Suprapubic skin (tissue), 4 donors: ENCODE data around the gene GGN. TPM values are rescaled to one million over a fixed set of nuclear protein-coding genes. Genes with fewer than 3 reads are reported as not detected.

Experiments used
- DNase-seq, 2 donors: peaks; one replicate each; pipeline ENCODE4 v3.0.0-alpha.2; 2019; ENCODE audit warnings: low spot score in 2 of 2
- H3K27ac ChIP-seq: fragments of 200-600 bp; sonication (generic); one replicate; pipeline ENCODE4 v1.5.1; 2019
- H3K27me3 ChIP-seq: fragments of 200-600 bp; sonication (generic); one replicate; pipeline ENCODE4 v1.5.1; 2019
- H3K36me3 ChIP-seq: fragments of 200-600 bp; sonication (generic); one replicate; pipeline ENCODE4 v1.5.1; 2019
- H3K4me1 ChIP-seq: fragments of 200-600 bp; sonication (generic); one replicate; pipeline ENCODE4 v1.5.1; 2019
- H3K4me3 ChIP-seq: fragments of 200-600 bp; sonication (generic); one replicate; pipeline ENCODE4 v1.5.1; 2019; ENCODE audit warnings: mild to moderate bottlenecking
- H3K9me3 ChIP-seq: fragments of 200-600 bp; sonication (generic); one replicate; pipeline ENCODE4 v1.5.1; 2019
- EP300 ChIP-seq: sonication (generic); formaldehyde crosslinking; IDR thresholded peaks from one replicate; pipeline ENCODE4 v1.6.1; 2017; ENCODE audit warnings: antibody characterized with exemption
- POLR2A ChIP-seq, 2 donors: fragments of 450-650 bp; IDR thresholded peaks; one replicate each; pipeline ENCODE4 v1.6.1; 2017; ENCODE audit warnings: antibody characterized with exemption in 2 of 2, mild to moderate bottlenecking in 2 of 2, moderate library complexity in 2 of 2
- POLR2AphosphoS5 ChIP-seq, 3 donors: sonication (generic); formaldehyde crosslinking; IDR thresholded peaks; one replicate each; pipeline ENCODE4 v1.6.1; 2017; ENCODE audit warnings: antibody characterized with exemption in 3 of 3
- WGBS: methylation state at CpG from one replicate; pipeline ENCODE4 v1.1.5; 2018; 5-methylcytosine and 5-hydroxymethylcytosine counted together
- total RNA-seq, 4 donors: library from RNA; depleted of rRNA; stranded (reverse); fragments of >200 nt; gene quantifications; one replicate each; pipeline ENCODE4 v1.1.0, GENCODE V29; 2016
- TF ChIP-seq, protein P1 (sequence below), 2 donors: fragments of 200-600 bp in 1 of 2; fragments of 450-650 bp in 1 of 2; sonication (generic) in 1 of 2; IDR thresholded peaks; one replicate each; pipeline ENCODE4 v1.5.1; 2016 to 2019; ENCODE audit warnings: antibody characterized with exemption in 2 of 2, mild to moderate bottlenecking in 1 of 2, moderate library complexity in 1 of 2

Gene GGN
- total RNA-seq, 4 donors from 2014 or later: 0.26 to 0.68 (median 0.60) TPM; not detected in 1

GRCh38 chr19:38389101-38389925 is 1.5 kb upstream of the GGN start:
- Histone ChIP-seq H3K36me3 (peaks cover 2% of the 10 kb centered on the region), H3K27ac (no peak overlapping the region), H3K4me1 (peaks cover 46% of the 10 kb centered on the region), H3K9me3 (no peaks in the 10 kb centered on the region), H3K4me3 (peak overlapping the region; percentile 55), H3K27me3 (peaks cover 6% of the 10 kb centered on the region)
- no peak for TF ChIP-seq POLR2AphosphoS5 (IDR thresholded peaks at IDR 0.05)
- TF ChIP-seq POLR2A (IDR thresholded peaks at IDR 0.05): no peak
- TF ChIP-seq, protein P1, sequence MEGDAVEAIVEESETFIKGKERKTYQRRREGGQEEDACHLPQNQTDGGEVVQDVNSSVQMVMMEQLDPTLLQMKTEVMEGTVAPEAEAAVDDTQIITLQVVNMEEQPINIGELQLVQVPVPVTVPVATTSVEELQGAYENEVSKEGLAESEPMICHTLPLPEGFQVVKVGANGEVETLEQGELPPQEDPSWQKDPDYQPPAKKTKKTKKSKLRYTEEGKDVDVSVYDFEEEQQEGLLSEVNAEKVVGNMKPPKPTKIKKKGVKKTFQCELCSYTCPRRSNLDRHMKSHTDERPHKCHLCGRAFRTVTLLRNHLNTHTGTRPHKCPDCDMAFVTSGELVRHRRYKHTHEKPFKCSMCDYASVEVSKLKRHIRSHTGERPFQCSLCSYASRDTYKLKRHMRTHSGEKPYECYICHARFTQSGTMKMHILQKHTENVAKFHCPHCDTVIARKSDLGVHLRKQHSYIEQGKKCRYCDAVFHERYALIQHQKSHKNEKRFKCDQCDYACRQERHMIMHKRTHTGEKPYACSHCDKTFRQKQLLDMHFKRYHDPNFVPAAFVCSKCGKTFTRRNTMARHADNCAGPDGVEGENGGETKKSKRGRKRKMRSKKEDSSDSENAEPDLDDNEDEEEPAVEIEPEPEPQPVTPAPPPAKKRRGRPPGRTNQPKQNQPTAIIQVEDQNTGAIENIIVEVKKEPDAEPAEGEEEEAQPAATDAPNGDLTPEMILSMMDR (IDR thresholded peaks at IDR 0.05): no peak
- no peak for TF ChIP-seq EP300
- no peak for DNase-seq
- 11% methylated on average over 21 of the region's 28 CpGs for WGBS

DNA sequence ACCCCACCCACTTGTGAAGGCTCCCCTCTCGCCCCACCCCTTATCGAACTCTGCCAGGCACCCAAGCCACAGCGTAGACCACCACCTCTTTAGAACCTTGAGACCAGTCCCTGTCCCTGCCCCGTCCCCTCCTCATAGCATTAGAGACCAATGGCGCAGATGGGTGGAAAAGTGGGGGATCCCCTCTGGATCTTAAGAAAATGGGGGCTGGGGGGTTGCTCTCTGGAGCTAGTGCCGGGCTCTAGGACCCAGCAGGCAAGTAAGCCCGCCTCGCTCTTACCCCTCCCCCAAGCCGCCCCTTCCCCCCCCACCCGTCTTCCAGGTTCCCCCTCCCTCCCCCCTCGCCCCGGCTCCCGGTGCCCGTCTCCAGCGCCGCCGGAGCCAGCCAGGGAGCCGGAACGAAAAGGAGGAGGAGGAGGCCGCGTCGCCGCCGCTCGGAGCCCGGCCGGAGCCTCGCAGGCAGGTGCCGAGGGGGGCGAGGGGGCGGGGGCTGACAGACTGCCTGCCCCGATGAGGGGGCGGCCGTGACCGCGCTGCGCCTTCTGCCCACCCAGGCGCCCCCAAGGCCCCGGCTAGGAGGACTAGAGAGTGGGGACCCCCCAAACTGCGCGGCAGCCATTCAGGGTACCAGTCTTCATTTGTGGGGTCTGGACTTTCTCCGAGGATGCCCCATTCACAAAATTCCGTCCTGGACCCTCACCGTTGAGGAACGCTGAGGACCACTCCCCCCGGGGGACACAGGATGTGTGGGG is 691 bp upstream of the GGN start, which contains the start of gene SPRED3:
Gene SPRED3 (plus strand): TSS at position 349 of the 752 bp plus-strand sequence. CDS start 1,606 bp downstream, outside the sequence.
- TF ChIP-seq EP300: no peak
- Histone ChIP-seq H3K9me3 (no peaks in the 10 kb centered on the region), H3K27me3 (no peaks in the 10 kb centered on the region), H3K4me3 (peak within 1 kb of the TSS; percentile 55), H3K27ac (peak within 1 kb of the TSS; percentile 55), H3K36me3 (peaks cover 10% of the 10 kb centered on the region), H3K4me1 (peaks cover 45% of the 10 kb centered on the region)
- WGBS: 0% methylated on average over 6 of the region's 46 CpGs
- no peak for DNase-seq

DNA sequence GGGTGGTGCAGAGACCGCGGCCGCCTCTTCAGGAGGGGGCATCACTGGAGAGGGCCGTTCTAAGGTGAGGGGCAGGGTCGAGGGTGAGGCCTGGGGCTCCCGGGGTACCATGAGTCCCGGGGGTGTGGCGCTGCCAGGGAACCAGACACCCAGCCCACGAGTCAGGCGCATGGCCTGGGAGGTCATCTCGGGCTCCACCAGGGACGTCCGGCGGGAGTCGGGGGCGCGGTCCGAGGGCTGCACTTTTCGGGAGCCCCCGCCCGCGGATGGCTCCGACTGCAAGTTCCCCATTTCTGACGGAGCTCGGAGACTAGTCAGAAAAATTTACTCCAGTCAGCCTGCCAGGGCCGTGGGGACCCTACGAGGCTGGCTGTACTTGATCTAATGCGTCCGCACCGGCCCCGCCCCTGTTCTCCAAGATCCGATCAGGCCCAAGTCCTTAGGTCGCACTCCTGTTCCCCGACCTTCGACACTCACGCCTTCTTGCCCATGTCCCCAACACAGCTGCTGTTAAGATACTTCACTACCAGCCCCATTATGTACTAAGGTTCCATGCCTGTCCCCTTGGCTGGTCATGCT is 774 bp downstream of the GGN start:
- Histone ChIP-seq H3K27me3 (no peaks in the 10 kb centered on the region), H3K4me3 (peak overlapping the region; percentile 55), H3K9me3 (no peaks in the 10 kb centered on the region), H3K36me3 (peaks cover 23% of the 10 kb centered on the region), H3K4me1 (peaks cover 50% of the 10 kb centered on the region), H3K27ac (peak overlapping the region; percentile 55)
- TF ChIP-seq POLR2A (IDR thresholded peaks at IDR 0.05) (no peak), EP300 (no peak), POLR2AphosphoS5 (IDR thresholded peaks at IDR 0.05) (no peak)
- TF ChIP-seq, protein P1 (IDR thresholded peaks at IDR 0.05): no peak
- peak; percentile 80 to 85 for DNase-seq
- 4% methylated on average over 9 of the region's 36 CpGs for WGBS

DNA sequence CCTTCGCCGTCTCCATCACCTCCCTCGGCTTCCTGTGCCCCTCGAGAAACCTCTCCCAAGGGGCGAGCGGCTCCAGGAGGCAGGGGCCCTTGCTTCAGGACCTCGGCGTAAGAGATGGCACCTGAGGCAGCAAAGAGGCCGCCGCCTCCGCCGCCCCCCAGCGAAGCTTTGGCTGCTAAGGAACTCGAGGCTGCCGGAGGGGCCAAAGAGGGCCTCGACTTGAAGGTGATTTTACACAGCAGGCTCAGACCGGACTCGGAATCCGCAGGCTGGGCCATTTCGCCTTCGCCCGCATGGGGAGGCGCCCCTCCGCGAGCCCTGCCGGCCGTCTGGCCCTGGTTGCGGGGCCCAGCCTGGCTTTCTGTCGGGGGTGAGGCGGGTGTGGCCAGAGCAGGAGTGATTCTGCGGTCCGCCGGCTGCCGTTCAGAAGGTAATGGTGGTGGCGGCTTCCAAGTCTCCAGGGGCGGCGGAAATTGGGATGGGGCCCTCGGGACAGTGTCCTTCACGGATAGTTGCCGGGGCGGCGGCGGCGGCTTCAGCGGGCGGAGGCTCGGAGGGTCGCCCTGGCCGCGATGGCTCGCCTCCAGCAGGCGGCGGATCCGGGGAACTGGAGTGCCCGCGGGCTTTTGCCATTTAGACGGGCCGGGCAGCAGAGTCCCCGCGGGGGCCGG is 1.4 kb downstream of the GGN start:
- peak in 1 of 2 donors; percentile 74 for DNase-seq
- Histone ChIP-seq H3K9me3 (no peaks in the 10 kb centered on the region), H3K27me3 (no peaks in the 10 kb centered on the region), H3K27ac (no peak overlapping the region), H3K36me3 (peaks cover 29% of the 10 kb centered on the region), H3K4me3 (peak overlapping the region; percentile 55), H3K4me1 (peaks cover 50% of the 10 kb centered on the region)
- no peak for TF ChIP-seq POLR2AphosphoS5 (IDR thresholded peaks at IDR 0.05)
- no peak for TF ChIP-seq POLR2A (IDR thresholded peaks at IDR 0.05)
- TF ChIP-seq EP300: no peak
- TF ChIP-seq, protein P1 (IDR thresholded peaks at IDR 0.05): no peak
- 53% methylated on average over 9 of the region's 61 CpGs for WGBS

DNA sequence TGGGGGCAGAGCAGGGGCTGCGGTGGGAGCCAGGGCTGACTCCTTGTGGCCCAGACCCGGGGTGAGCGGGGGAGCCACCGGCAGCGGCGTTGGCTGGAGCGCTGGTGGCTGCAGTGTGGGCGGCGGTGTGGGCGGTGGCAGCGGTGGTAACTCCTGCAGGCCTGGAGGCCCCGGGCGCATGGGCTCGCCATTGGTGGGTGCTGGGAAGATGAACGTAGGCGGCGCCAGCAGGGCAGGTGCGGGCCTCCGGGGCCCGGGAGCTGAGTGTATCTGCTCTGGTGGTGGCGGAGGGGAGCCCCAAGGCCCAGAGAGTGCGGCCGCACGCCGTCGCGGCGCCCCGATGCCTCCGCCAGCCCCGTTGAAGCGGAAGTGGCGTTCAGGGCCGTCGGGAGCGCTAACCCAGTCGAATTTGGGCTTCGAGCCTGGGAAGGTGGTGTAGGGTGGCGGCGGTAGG is 2.0 kb downstream of the GGN start:
- Histone ChIP-seq H3K36me3 (peaks cover 36% of the 10 kb centered on the region), H3K27ac (no peak overlapping the region), H3K4me3 (no peak overlapping the region), H3K9me3 (no peaks in the 10 kb centered on the region), H3K4me1 (peaks cover 50% of the 10 kb centered on the region), H3K27me3 (no peaks in the 10 kb centered on the region)
- 64% methylated on average over 33 of the region's 40 CpGs for WGBS
- TF ChIP-seq, protein P1 (IDR thresholded peaks at IDR 0.05): no peak
- no peak for TF ChIP-seq POLR2AphosphoS5 (IDR thresholded peaks at IDR 0.05)
- TF ChIP-seq POLR2A (IDR thresholded peaks at IDR 0.05): no peak
- no peak for TF ChIP-seq EP300
- no peak for DNase-seq
